Ovary (tissue), 9 donors: ENCODE data around the gene PBX4. TPM values are rescaled to one million over a fixed set of nuclear protein-coding genes. Genes with fewer than 3 reads are reported as not detected.

ENCODE experiments used
- DNase-seq, 5 donors: peaks; one replicate each; pipeline ENCODE4 v3.0.0-alpha.2; 2019 to 2020
- H3K27ac ChIP-seq, 2 donors: fragments of 200-600 bp; one replicate each; pipeline versions ENCODE4 v1.5.1 to v1.8.0; 2019 to 2022
- H3K27me3 ChIP-seq: fragments of 200-600 bp; one replicate; pipeline ENCODE4 v1.8.0; 2022
- H3K36me3 ChIP-seq: fragments of 200-600 bp; sonication (generic); one replicate; pipeline ENCODE4 v1.5.1; 2019
- H3K4me1 ChIP-seq: one replicate; pipeline ENCODE4 v1.8.1; 2013; ENCODE audit warnings: mild to moderate bottlenecking, moderate library complexity; ENCODE audit not compliant: insufficient read depth
- H3K4me3 ChIP-seq: fragments of 200-600 bp; sonication (generic); one replicate; pipeline ENCODE4 v1.5.1; 2017
- H3K9me3 ChIP-seq, 2 donors: fragments of 200-600 bp in 1 of 2; sonication (generic) in 1 of 2; one replicate each; pipeline versions ENCODE4 v1.5.1 to v1.8.1; 2013 to 2019; ENCODE audit warnings: mild to moderate bottlenecking in 1 of 2, moderate library complexity in 1 of 2
- CTCF ChIP-seq, 3 donors: fragments of 450-650 bp in 2 of 3; fragments of 200-600 bp in 1 of 3; IDR thresholded peaks; one replicate each; pipeline versions ENCODE4 v1.5.1 to v1.8.0; 2016 to 2022; ENCODE audit warnings: antibody characterized with exemption in 3 of 3, mild to moderate bottlenecking in 1 of 3
- EP300 ChIP-seq: sonication (generic); formaldehyde crosslinking; IDR thresholded peaks from one replicate; pipeline ENCODE4 v1.6.1; 2017; ENCODE audit warnings: antibody characterized with exemption
- POLR2A ChIP-seq: fragments of 450-650 bp; IDR thresholded peaks from one replicate; pipeline ENCODE4 v1.6.1; 2017; ENCODE audit warnings: antibody characterized with exemption, mild to moderate bottlenecking, moderate library complexity
- WGBS, 3 donors: extraction: QIAGEN DNeasy Blood & Tissue Kit in 1 of 3; methylation state at CpG; one replicate each; pipeline versions ENCODE4 v1.1.5 to v1.1.7; 2013 to 2017; 5-methylcytosine and 5-hydroxymethylcytosine counted together
- intact Hi-C, 4 donors: fragments of 100-400 bp; cut with DNase I; formaldehyde crosslinking; loops; one replicate each; pipeline versions ENCODE4 v1.11.0 to v1.15.1; 2022 to 2023
- polyA plus RNA-seq, 2 donors: library from polyadenylated mRNA; stranded (reverse); fragments of 200-250 nt in 1 of 2; fragments of 350-450 nt in 1 of 2; fragmentation: Illumina TruSeq in 1 of 2; extraction: RNeasy Lipid Tissue Mini Kit (QIAGEN cat#74804) in 1 of 2; gene quantifications; one replicate each; pipeline ENCODE4 v1.2.3, GENCODE V29; 2013 to 2014
- total RNA-seq, 7 donors: library from RNA; depleted of rRNA in 2 of 7; stranded (reverse); fragments of >200 nt in 2 of 7; fragmentation: NEBNext Ultra II Directional in 3 of 7; extraction: Animal tissue kit (Norgen Biotek cat#: 25700) in 3 of 7; gene quantifications; one replicate each; pipeline versions ENCODE4 v1.1.0 to v1.2.4, GENCODE V29; 2016 to 2023
- donor health status: DM: no; HTN: no; CAD: no; lungs with moderate emphysema.
- donor health status: DM: no; HTN: no; CAD: no.
- donor health status: Bipolar disorder and iron deficiency.
- donor health status: DM: yes; HTN: yes; CAD: no.
- donor health status: DM: no; HTN: no; CAD: no.
- donor health status: DM: yes; HTN: yes; CAD: no.

PBX4 gene
- total and polyA plus RNA-seq, 9 donors, result 0.73 to 4.4 (median 3.2) TPM

GRCh38 chr19:19630062-19630414, 11.6 kb upstream of the PBX4 start:
- WGBS, 3 donors, result 96 to 97% (median 96%) methylated on average over 7 to 11 of the region's 11 CpGs
- H3K27me3 ChIP-seq, result no peaks in the 10 kb centered on the region
- TF ChIP-seq POLR2A, result no peak
- no peak for TF ChIP-seq CTCF (IDR thresholded peaks at IDR 0.05)
- TF ChIP-seq EP300, result no peak
- intact Hi-C loops, result no loop called here
- no peak for DNase-seq
- H3K27ac ChIP-seq, result no peak overlapping the region
- H3K4me3 ChIP-seq, result no peak overlapping the region
- no peaks in the 10 kb centered on the region for H3K9me3 ChIP-seq
- peaks cover 2% of the 10 kb centered on the region for H3K4me1 ChIP-seq
- no peaks in the 10 kb centered on the region for H3K36me3 ChIP-seq

GRCh38 chr19:19628501-19629134, 10.1 kb upstream of the PBX4 start:
- intact Hi-C loops, result no loop called here
- peak overlapping the region in 1 of 2 donors; percentile 41 for H3K27ac ChIP-seq
- WGBS, 3 donors, result 7 to 18% (median 12%) methylated on average over 41 to 51 of the region's 51 CpGs

DNA sequence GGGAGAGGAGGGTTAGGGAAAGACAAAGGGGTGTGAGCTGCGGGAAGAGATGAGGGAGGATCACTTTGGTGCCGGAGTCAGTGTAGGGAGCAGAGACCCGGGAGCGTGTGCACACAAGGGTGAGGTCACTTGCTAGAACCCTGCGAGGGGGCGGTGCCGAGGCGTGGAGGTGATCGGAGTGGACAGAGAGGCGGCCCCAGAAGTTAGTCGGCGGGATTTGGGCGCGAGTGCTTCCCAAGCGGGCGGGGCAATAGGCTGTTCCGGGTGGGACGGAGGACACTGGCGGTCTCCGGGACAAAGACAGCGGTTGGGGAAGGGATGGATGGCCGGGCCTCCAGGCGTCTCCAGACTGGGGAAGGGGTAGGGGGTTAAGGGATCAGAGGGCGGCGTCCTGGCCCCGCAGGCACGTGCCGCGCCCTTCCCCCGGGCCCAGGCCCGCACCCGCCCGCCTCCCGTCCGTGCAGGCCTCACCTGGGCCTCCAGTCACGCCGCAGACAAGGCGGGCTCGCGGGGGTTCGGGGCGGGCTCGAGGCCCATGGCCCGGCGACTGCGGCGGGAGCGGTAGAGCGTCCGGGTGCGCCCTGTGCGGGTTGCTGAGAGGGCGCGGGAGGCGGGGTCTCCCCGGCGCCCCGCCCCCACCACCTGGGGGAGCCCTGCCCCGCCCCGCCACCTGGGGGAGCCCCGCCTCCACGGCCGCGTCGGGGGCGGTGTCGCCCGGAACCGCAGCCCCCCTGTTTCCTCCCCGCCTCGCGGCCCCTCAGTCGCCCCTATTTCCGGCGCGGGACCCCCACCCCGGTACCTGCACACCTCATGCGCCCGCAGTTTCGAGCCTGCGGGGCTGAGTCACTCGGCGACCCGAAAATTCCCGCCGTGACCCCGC, 9.4 kb upstream of the PBX4 start, which contains the start of gene LPAR2:
Gene LPAR2, minus strand, starts transcription at position 600 of the 880 bp plus-strand sequence. CDS start 945 bp downstream, outside the sequence.
- 1 to 3% (median 3%) methylated on average over 34 to 87 of the region's 87 CpGs for WGBS, 3 donors
- H3K9me3 ChIP-seq, result no peaks in the 10 kb centered on the region
- TF ChIP-seq CTCF (IDR thresholded peaks at IDR 0.05) (no peak), POLR2A (no peak), EP300 (no peak)
- H3K4me3 ChIP-seq, result peak within 1 kb of the TSS; percentile 40
- DNase-seq, result peak; percentile 47 to 66 (median 59)
- intact Hi-C loops, result no loop called here
- no peaks in the 10 kb centered on the region for H3K27me3 ChIP-seq
- peak within 1 kb of the TSS; percentile 23 to 41 for H3K27ac ChIP-seq
- H3K36me3 ChIP-seq, result no peaks in the 10 kb centered on the region
- peaks cover 2% of the 10 kb centered on the region for H3K4me1 ChIP-seq

More at GRCh38 chr19:19628501-19629134, 10.1 kb upstream of the PBX4 start:
- no peak for TF ChIP-seq EP300
- no peak for TF ChIP-seq CTCF (IDR thresholded peaks at IDR 0.05)
- TF ChIP-seq POLR2A, result no peak
- peaks cover 2% of the 10 kb centered on the region for H3K4me1 ChIP-seq
- peak; percentile 54 to 67 (median 60) for DNase-seq
- H3K9me3 ChIP-seq, result no peaks in the 10 kb centered on the region
- H3K36me3 ChIP-seq, result no peaks in the 10 kb centered on the region
- peak overlapping the region; percentile 40 for H3K4me3 ChIP-seq
- no peaks in the 10 kb centered on the region for H3K27me3 ChIP-seq

DNA sequence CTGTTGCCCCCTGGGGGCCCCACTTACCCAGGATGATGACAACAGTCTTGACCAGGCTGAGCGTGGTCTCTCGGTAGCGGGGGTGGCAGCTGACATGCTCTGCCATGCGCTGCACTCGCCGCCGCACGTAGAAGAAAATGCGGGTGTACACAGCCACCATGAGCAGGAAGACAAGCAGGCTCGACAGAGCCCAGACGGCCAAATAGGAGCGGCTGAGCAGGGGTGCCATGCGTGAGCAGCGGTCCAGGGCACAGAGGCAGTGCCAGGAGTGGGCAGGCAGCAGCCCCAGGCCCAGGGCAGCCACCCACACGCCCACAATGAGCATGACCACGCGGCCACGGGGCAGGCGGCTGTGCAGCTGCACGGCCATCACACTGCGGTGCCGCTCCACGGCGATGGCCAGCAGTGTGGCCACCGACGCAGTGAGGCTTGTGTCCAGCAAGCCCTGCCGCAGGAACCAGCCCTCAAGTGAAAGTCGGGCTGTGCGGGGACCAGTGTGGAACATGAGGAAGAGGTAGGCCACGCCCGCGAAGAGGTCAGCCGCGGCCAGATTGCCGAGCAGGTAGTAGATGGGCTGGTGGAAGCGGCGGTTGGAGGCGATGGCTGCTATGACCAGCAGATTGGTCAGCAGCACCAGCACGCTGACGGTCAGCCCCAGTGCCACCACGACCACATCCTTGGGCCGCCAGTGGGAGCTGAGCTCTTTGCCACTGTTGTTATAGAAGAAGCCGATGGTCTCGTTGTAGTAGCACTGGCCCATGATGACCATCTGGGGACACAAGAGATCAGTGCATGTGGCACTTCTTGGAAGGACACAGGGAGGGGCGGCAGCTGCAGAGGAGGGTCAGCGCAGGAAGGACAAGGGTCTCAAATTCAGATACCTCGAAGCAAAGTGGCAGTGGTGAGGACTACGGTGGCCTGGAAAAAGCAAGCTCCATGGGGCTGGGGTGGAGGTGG, 8.3 kb upstream of the PBX4 start:
- no peak for TF ChIP-seq CTCF (IDR thresholded peaks at IDR 0.05)
- TF ChIP-seq POLR2A, result no peak
- no peak for TF ChIP-seq EP300

More for the DNA sequence above, 8.3 kb upstream of the PBX4 start:
- H3K4me3 ChIP-seq, result no peak overlapping the region
- H3K27me3 ChIP-seq, result no peaks in the 10 kb centered on the region
- peaks cover 2% of the 10 kb centered on the region for H3K4me1 ChIP-seq
- intact Hi-C loops, result no loop called here
- H3K36me3 ChIP-seq, result no peaks in the 10 kb centered on the region
- 96 to 97% (median 96%) methylated on average over 45 to 48 of the region's 48 CpGs for WGBS, 3 donors
- no peak overlapping the region for H3K27ac ChIP-seq
- peak in 1 of 5 donors; percentile 43 for DNase-seq
- H3K9me3 ChIP-seq, result no peaks in the 10 kb centered on the region
